Karpas-422 (cell line): ENCODE results near the gene HTT-AS. TPM values are rescaled to one million over a fixed set of nuclear protein-coding genes. Genes with fewer than 3 reads are reported as not detected.

ENCODE experiments used
- DNase-seq: peaks from one replicate; pipeline ENCODE4 v3.0.0-alpha.2; 2015
- H2AFZ ChIP-seq: fragments of 200-600 bp; sonication (generic); 2 replicates; pipeline ENCODE4 v1.6.1; 2014; ENCODE audit warnings: antibody characterized with exemption, low read length, mixed read lengths
- H3K27ac ChIP-seq: fragments of 200-600 bp; sonication (generic); 2 replicates; pipeline ENCODE4 v1.5.1; 2014; ENCODE audit warnings: mild to moderate bottlenecking, low read length, moderate library complexity
- H3K27me3 ChIP-seq: fragments of 200-600 bp; sonication (generic); 2 replicates; pipeline ENCODE4 v1.6.1; 2014; ENCODE audit warnings: low read length, mixed read lengths
- H3K36me3 ChIP-seq: fragments of 200-600 bp; sonication (generic); 2 replicates; pipeline ENCODE4 v1.6.1; 2014; ENCODE audit warnings: low read length, mixed read lengths; ENCODE audit not compliant: insufficient read depth
- H3K4me1 ChIP-seq: fragments of 200-600 bp; sonication (generic); 2 replicates; pipeline ENCODE4 v1.6.1; 2014; ENCODE audit warnings: mild to moderate bottlenecking, low read length, mixed read lengths
- H3K4me2 ChIP-seq: fragments of 200-600 bp; sonication (generic); 2 replicates; pipeline ENCODE4 v1.6.1; 2014; ENCODE audit warnings: low read length, low read depth, mild to moderate bottlenecking; ENCODE audit not compliant: poor library complexity, severe bottlenecking
- H3K4me3 ChIP-seq: fragments of 200-600 bp; sonication (generic); 2 replicates; pipeline ENCODE4 v1.5.1; 2014; ENCODE audit warnings: mild to moderate bottlenecking, antibody characterized with exemption, low read length, mixed read lengths
- H3K79me2 ChIP-seq: fragments of 200-600 bp; sonication (generic); 2 replicates; pipeline ENCODE4 v1.6.1; 2014; ENCODE audit warnings: mild to moderate bottlenecking, low read length, mixed read lengths
- H3K9ac ChIP-seq: fragments of 200-600 bp; sonication (generic); 2 replicates; pipeline ENCODE4 v1.6.0; 2014; ENCODE audit warnings: low read length
- H3K9me2 ChIP-seq: fragments of 200-600 bp; sonication (generic), shearing (Covaris generic); replicated peaks from 2 replicates; pipeline ENCODE4 v1.6.0; 2014; ENCODE audit warnings: mild to moderate bottlenecking, low read length, moderate library complexity; ENCODE audit not compliant: insufficient read depth
- H3K9me3 ChIP-seq: fragments of 300-700, 200-600 bp; sonication (generic); 2 replicates; pipeline ENCODE4 v1.6.1; 2014; ENCODE audit warnings: low read length, mixed read lengths
- H4K20me1 ChIP-seq: fragments of 200-600 bp; sonication (generic); 2 replicates; pipeline ENCODE4 v1.6.1; 2014; ENCODE audit warnings: mild to moderate bottlenecking, antibody characterized with exemption, low read length, low read depth; ENCODE audit not compliant: insufficient read depth
- total RNA-seq: library from RNA; depleted of rRNA; stranded (reverse); fragments of >200 nt; shearing (Covaris generic); gene quantifications from 2 replicates; pipeline ENCODE4 v1.2.3, GENCODE V29; 2014; ENCODE audit warnings: low replicate concordance

The HTT-AS gene
- total RNA-seq, 1 experiment from 2014 or later = not detected

DNA sequence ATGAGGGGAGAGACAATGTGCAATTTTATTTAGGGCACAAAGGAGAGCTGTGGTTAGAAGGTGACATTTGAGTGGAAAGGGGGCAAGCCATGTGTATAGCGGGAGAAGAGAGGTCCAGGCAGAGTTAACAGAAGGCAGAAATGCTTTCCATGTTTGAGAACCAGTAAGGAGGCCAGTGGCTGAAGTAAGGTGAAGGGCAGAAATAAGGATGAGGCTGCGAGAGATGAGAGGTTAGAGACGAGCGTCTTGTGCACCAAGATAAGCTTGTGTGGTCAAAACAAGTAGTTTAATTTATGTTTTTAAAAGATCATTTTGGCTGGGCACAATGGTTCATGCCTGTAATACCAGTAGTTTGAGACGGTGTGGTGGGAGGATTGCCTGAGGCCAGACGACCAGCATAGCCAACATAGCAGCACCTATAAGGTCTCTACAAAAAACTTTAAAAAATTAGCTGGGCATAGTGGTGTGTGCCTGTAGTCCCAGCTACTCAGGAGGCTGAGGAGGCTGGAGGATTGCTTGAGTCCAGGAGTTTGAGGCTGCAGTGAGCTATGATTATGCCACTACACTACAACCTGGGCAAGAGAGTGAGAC lies 8.7 kb upstream of the HTT-AS start:
- no peak overlapping the region for H3K4me3 ChIP-seq
- no peaks in the 10 kb centered on the region for H3K27me3 ChIP-seq
- DNase-seq = no peak
- peaks cover 10% of the 10 kb centered on the region for H3K4me1 ChIP-seq
- H3K36me3 ChIP-seq = peaks cover 12% of the 10 kb centered on the region
- no peak overlapping the region for H2AFZ ChIP-seq
- H3K9me2 ChIP-seq = no peaks in the 10 kb centered on the region
- peaks cover 95% of the 10 kb centered on the region for H3K79me2 ChIP-seq
- H3K27ac ChIP-seq = no peak overlapping the region
- no peak overlapping the region for H3K9ac ChIP-seq
- no peaks in the 10 kb centered on the region for H3K9me3 ChIP-seq
- no peaks in the 10 kb centered on the region for H4K20me1 ChIP-seq
- H3K4me2 ChIP-seq = no peak overlapping the region

DNA sequence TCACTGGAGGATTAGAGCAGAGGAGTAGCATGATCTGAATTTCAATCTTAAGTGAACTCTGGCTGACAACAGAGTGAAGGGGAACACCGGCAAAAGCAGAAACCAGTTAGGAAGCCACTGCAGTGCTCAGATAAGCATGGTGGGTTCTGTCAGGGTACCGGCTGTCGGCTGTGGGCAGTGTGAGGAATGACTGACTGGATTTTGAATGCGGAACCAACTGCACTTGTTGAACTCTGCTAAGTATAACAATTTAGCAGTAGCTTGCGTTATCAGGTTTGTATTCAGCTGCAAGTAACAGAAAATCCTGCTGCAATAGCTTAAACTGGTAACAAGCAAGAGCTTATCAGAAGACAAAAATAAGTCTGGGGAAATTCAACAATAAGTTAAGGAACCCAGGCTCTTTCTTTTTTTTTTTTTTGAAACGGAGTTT lies 5.4 kb upstream of the HTT-AS start:
- Histone ChIP-seq H3K9me2 (no peaks in the 10 kb centered on the region), H3K36me3 (no peaks in the 10 kb centered on the region), H4K20me1 (peaks cover 11% of the 10 kb centered on the region; the same call in 1 of the 2 replicates), H3K79me2 (peaks cover 97% of the 10 kb centered on the region), H3K4me2 (no peak overlapping the region), H3K27ac (no peak overlapping the region), H2AFZ (no peak overlapping the region), H3K9ac (no peak overlapping the region), H3K4me1 (peaks cover 32% of the 10 kb centered on the region), H3K9me3 (no peaks in the 10 kb centered on the region), H3K4me3 (no peak overlapping the region), H3K27me3 (no peaks in the 10 kb centered on the region)
- DNase-seq = no peak

DNA sequence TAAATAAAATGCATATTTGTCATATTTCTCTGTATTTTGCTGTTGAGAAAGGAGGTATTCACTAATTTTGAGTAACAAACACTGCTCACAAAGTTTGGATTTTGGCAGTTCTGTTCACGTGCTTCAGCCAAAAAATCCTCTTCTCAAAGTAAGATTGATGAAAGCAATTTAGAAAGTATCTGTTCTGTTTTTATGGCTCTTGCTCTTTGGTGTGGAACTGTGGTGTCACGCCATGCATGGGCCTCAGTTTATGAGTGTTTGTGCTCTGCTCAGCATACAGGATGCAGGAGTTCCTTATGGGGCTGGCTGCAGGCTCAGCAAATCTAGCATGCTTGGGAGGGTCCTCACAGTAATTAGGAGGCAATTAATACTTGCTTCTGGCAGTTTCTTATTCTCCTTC lies 3.5 kb upstream of the HTT-AS start:
- H3K9me2 ChIP-seq = no peaks in the 10 kb centered on the region
- H3K27me3 ChIP-seq = no peaks in the 10 kb centered on the region
- peaks cover 40% of the 10 kb centered on the region for H3K4me1 ChIP-seq
- no peak overlapping the region for H3K9ac ChIP-seq
- H3K36me3 ChIP-seq = no peaks in the 10 kb centered on the region
- no peak overlapping the region for H3K4me3 ChIP-seq
- H3K4me2 ChIP-seq = peak overlapping the region; percentile 96
- H3K27ac ChIP-seq = peak overlapping the region; percentile 71
- no peak overlapping the region for H2AFZ ChIP-seq
- H4K20me1 ChIP-seq = peaks cover 11% of the 10 kb centered on the region; the same call in 1 of the 2 replicates
- H3K79me2 ChIP-seq = peaks cover 79% of the 10 kb centered on the region
- DNase-seq = peak; percentile 62
- H3K9me3 ChIP-seq = no peaks in the 10 kb centered on the region

DNA sequence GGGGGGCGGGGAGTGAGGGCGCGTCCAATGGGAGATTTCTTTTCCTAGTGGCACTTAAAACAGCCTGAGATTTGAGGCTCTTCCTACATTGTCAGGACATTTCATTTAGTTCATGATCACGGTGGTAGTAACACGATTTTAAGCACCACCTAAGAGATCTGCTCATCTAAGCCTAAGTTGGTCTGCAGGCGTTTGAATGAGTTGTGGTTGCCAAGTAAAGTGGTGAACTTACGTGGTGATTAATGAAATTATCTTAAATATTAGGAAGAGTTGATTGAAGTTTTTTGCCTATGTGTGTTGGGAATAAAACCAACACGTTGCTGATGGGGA lies 1.3 kb upstream of the HTT-AS start:
- peak overlapping the region; percentile 100 for H3K4me3 ChIP-seq
- peaks cover 11% of the 10 kb centered on the region; the same call in 1 of the 2 replicates for H4K20me1 ChIP-seq
- peak overlapping the region; percentile 71 for H3K27ac ChIP-seq
- H3K79me2 ChIP-seq = peaks cover 57% of the 10 kb centered on the region
- no peak for DNase-seq
- H3K9me3 ChIP-seq = no peaks in the 10 kb centered on the region
- peak overlapping the region; percentile 99 for H3K9ac ChIP-seq
- H3K36me3 ChIP-seq = no peaks in the 10 kb centered on the region
- H3K4me1 ChIP-seq = peaks cover 40% of the 10 kb centered on the region
- no peak overlapping the region for H2AFZ ChIP-seq
- no peaks in the 10 kb centered on the region for H3K27me3 ChIP-seq
- no peaks in the 10 kb centered on the region for H3K9me2 ChIP-seq
- H3K4me2 ChIP-seq = peak overlapping the region; percentile 96

DNA sequence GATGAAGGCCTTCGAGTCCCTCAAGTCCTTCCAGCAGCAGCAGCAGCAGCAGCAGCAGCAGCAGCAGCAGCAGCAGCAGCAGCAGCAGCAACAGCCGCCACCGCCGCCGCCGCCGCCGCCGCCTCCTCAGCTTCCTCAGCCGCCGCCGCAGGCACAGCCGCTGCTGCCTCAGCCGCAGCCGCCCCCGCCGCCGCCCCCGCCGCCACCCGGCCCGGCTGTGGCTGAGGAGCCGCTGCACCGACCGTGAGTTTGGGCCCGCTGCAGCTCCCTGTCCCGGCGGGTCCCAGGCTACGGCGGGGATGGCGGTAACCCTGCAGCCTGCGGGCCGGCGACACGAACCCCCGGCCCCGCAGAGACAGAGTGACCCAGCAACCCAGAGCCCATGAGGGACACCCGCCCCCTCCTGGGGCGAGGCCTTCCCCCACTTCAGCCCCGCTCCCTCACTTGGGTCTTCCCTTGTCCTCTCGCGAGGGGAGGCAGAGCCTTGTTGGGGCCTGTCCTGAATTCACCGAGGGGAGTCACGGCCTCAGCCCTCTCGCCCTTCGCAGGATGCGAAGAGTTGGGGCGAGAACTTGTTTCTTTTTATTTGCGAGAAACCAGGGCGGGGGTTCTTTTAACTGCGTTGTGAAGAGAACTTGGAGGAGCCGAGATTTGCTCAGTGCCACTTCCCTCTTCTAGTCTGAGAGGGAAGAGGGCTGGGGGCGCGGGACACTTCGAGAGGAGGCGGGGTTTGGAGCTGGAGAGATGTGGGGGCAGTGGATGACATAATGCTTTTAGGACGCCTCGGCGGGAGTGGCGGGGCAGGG lies 711 bp upstream of the HTT-AS start:
- DNase-seq = peak; percentile 89
- peaks cover 52% of the 10 kb centered on the region for H3K79me2 ChIP-seq
- no peak overlapping the region for H2AFZ ChIP-seq
- H3K27me3 ChIP-seq = no peaks in the 10 kb centered on the region
- H3K27ac ChIP-seq = peak overlapping the region; percentile 71
- peak overlapping the region; percentile 100 for H3K4me3 ChIP-seq
- peaks cover 40% of the 10 kb centered on the region for H3K4me1 ChIP-seq
- no peaks in the 10 kb centered on the region for H3K9me2 ChIP-seq
- H3K36me3 ChIP-seq = no peaks in the 10 kb centered on the region
- H4K20me1 ChIP-seq = peaks cover 11% of the 10 kb centered on the region; the same call in 1 of the 2 replicates
- peak overlapping the region; percentile 96 for H3K4me2 ChIP-seq
- peak overlapping the region; percentile 99 for H3K9ac ChIP-seq
- H3K9me3 ChIP-seq = no peaks in the 10 kb centered on the region

DNA sequence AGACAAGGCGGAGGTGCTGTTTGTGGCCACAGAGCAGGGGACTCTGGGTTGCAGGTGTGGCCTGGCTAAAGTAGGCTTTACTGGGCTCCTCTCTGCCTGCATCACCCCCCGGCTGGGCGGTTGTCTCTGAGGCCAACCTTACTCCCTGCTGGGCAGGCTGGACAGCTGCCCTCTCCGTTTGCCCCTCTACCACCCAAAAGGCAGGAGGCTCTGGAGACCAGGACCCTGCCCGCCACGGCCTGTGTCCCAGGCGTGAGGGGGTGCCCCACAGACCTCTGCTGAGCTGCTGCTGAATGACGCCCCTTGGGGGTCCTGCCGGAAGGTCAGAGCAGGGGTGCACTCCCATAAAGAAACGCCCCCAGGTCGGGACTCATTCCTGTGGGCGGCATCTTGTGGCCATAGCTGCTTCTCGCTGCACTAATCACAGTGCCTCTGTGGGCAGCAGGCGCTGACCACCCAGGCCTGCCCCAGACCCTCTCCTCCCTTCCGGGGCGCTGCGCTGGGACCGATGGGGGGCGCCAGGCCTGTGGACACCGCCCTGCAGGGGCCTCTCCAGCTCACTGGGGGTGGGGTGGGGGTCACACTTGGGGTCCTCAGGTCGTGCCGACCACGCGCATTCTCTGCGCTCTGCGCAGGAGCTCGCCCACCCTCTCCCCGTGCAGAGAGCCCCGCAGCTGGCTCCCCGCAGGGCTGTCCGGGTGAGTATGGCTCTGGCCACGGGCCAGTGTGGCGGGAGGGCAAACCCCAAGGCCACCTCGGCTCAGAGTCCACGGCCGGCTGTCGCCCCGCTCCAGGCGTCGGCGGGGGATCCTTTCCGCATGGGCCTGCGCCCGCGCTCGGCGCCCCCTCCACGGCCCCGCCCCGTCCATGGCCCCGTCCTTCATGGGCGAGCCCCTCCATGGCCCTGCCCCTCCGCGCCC lies 920 bp downstream of the HTT-AS start:
- Histone ChIP-seq H3K27me3 (no peaks in the 10 kb centered on the region), H3K27ac (no peak overlapping the region), H4K20me1 (peaks cover 11% of the 10 kb centered on the region; the same call in 1 of the 2 replicates), H3K79me2 (peaks cover 35% of the 10 kb centered on the region), H2AFZ (peak overlapping the region; percentile 96; the same call in 1 of the 2 replicates), H3K9me3 (no peaks in the 10 kb centered on the region), H3K9ac (peak overlapping the region; percentile 82), H3K9me2 (no peaks in the 10 kb centered on the region), H3K4me3 (peak overlapping the region; percentile 70), H3K36me3 (no peaks in the 10 kb centered on the region), H3K4me1 (peaks cover 35% of the 10 kb centered on the region), H3K4me2 (peak overlapping the region; percentile 79)
- no peak for DNase-seq

DNA sequence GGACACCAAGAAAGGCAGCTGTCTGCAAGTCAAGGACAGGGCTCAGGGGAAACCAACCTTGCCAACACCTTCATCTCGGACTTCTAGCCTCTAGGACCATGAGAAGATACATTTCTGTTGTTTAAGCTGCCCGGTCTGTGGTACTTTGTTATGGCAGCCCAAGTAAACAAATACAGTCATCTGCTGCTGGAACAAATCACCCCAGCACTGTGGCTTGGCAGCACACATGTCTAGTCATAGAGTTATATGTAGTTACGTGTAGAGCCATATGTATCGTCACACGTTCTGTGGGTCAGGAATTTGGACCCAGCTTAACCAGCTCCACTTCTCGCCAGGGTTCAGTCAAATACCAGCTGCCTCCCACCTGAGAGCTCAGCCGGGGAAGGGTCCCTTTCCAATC lies 2.5 kb downstream of the HTT-AS start:
- Histone ChIP-seq H3K4me2 (no peak overlapping the region), H3K36me3 (no peaks in the 10 kb centered on the region), H3K9ac (no peak overlapping the region), H3K4me3 (no peak overlapping the region), H3K9me3 (no peaks in the 10 kb centered on the region), H3K79me2 (peaks cover 19% of the 10 kb centered on the region), H3K27me3 (no peaks in the 10 kb centered on the region), H3K9me2 (no peaks in the 10 kb centered on the region), H4K20me1 (peaks cover 11% of the 10 kb centered on the region; the same call in 1 of the 2 replicates), H3K4me1 (peaks cover 19% of the 10 kb centered on the region), H2AFZ (no peak overlapping the region), H3K27ac (no peak overlapping the region)
- no peak for DNase-seq
